Endothelial cell of umbilical vein (primary cell): Measurements from ENCODE around the gene BCL11B. TPM values are rescaled to one million over a fixed set of nuclear protein-coding genes. Genes with fewer than 3 reads are reported as not detected.

ENCODE experiments used
- BruUV-seq: library from RNA; stranded (reverse); fragments of 400-500 nt; replicated peaks from 2 replicates; lab custom pipeline; 2021; lab: Mats Ljungman, UMichigan
- CTCF ChIA-PET: fragments of 300-600, 350-600 bp; sonication (Branson Sonifier 250); formaldehyde crosslinking; loops from one replicate; lab custom pipeline; 2021; ENCODE audit warnings: antibody characterized with exemption, inconsistent platforms; lab: Charles Lee
- POLR2A ChIA-PET: fragments of 300-600, 350-600 bp; sonication (Branson Sonifier 250); formaldehyde crosslinking; loops from one replicate; lab custom pipeline; 2021; ENCODE audit warnings: antibody characterized with exemption, inconsistent platforms; lab: Charles Lee
- DNase-seq: peaks from one replicate; pipeline ENCODE4 v3.0.0-alpha.2; 2011; ENCODE audit warnings: low read depth, low spot score
- FAIRE-seq: peaks from 2 replicates; lab custom pipeline; 2011; peaks lifted over from hg19 to GRCh38; lab: Jason Lieb, UNC
- H2AFZ ChIP-seq: 2 replicates; pipeline ENCODE4 v1.6.0; 2012; ENCODE audit warnings: low read depth, low read length, control low read depth, inconsistent platforms
- H3K27ac ChIP-seq: 2 replicates; pipeline ENCODE4 v1.5.1; 2011; ENCODE audit warnings: low read depth, mild to moderate bottlenecking, control low read depth, low read length, moderate library complexity; ENCODE audit not compliant: insufficient read depth
- H3K27me3 ChIP-seq, 2 experiments: 2 replicates each; pipeline versions ENCODE4 v1.6.0 to v1.6.1; 2011; ENCODE audit warnings: low read length in 2 of 2, mixed read lengths in 1 of 2; ENCODE audit not compliant: control insufficient read depth in 2 of 2, insufficient read depth in 2 of 2
- H3K36me3 ChIP-seq, 2 experiments: 2 replicates in 1 of 2; 3 replicates in 1 of 2; pipeline ENCODE4 v1.5.1; 2011; ENCODE audit warnings: low read length in 2 of 2, mild to moderate bottlenecking in 1 of 2, moderate library complexity in 1 of 2; ENCODE audit not compliant: control insufficient read depth in 2 of 2, insufficient read depth in 2 of 2; ENCODE audit errors: extremely low read depth in 1 of 2
- H3K4me1 ChIP-seq: 3 replicates; pipeline ENCODE4 v1.5.1; 2011; ENCODE audit warnings: mild to moderate bottlenecking, low read length; ENCODE audit not compliant: control insufficient read depth, insufficient read depth; ENCODE audit errors: extremely low read depth
- H3K4me2 ChIP-seq: 2 replicates; pipeline ENCODE4 v1.6.1; 2011; ENCODE audit warnings: low read length, control low read depth, mixed read lengths; ENCODE audit not compliant: insufficient read depth
- H3K4me3 ChIP-seq, 3 experiments: fragments of 200-600 bp in 1 of 3; sonication (generic), shearing (Covaris generic) in 1 of 3; replicated peaks in 1 of 3; 2 replicates each; pipeline ENCODE4 v1.5.1; 2011 to 2016; ENCODE audit warnings: control low read depth in 3 of 3, low read length in 3 of 3, mild to moderate bottlenecking in 2 of 3, inconsistent platforms in 1 of 3, low read depth in 1 of 3, moderate library complexity in 1 of 3; ENCODE audit not compliant: insufficient read depth in 1 of 3
- H3K79me2 ChIP-seq: 2 replicates; pipeline ENCODE4 v1.6.0; 2012; ENCODE audit warnings: low read length, inconsistent platforms; ENCODE audit not compliant: control insufficient read depth, insufficient read depth
- H3K9ac ChIP-seq: replicated peaks from 2 replicates; pipeline ENCODE3; 2011; ENCODE audit warnings: low read length, control low read depth; ENCODE audit not compliant: insufficient read depth; ENCODE audit errors: extremely low read depth
- H3K9me1 ChIP-seq: replicated peaks from 3 replicates; pipeline ENCODE4 v1.6.0; 2011; ENCODE audit warnings: mild to moderate bottlenecking, low read length; ENCODE audit not compliant: control insufficient read depth, insufficient read depth; ENCODE audit errors: extremely low read depth
- H3K9me3 ChIP-seq: replicated peaks from 2 replicates; pipeline ENCODE4 v1.5.1; 2012; ENCODE audit warnings: low read length, inconsistent platforms; ENCODE audit not compliant: control insufficient read depth, insufficient read depth
- H4K20me1 ChIP-seq: replicated peaks from 2 replicates; pipeline ENCODE3; 2011; ENCODE audit warnings: mild to moderate bottlenecking, low read length; ENCODE audit not compliant: control insufficient read depth, insufficient read depth; ENCODE audit errors: extremely low read depth
- CTCF ChIP-seq, 2 donors: IDR thresholded peaks; 1 replicate in 1 of 2; 2 replicates in 1 of 2; pipeline ENCODE4 v1.5.1; 2011; ENCODE audit warnings: low read length in 2 of 2, mild to moderate bottlenecking in 2 of 2, moderate library complexity in 2 of 2, control low read depth in 1 of 2, inconsistent platforms in 1 of 2, low read depth in 1 of 2; ENCODE audit not compliant: insufficient read depth in 1 of 2; ENCODE audit errors: extremely low read depth in 1 of 2
- EZH2 ChIP-seq: IDR thresholded peaks from 2 replicates; pipeline ENCODE4 v1.6.1; 2012; ENCODE audit warnings: borderline replicate concordance, low read depth, mild to moderate bottlenecking, moderate library complexity, low read length, inconsistent platforms; ENCODE audit not compliant: severe bottlenecking
- GATA2 ChIP-seq: IDR thresholded peaks from 2 replicates; pipeline ENCODE4 v1.7.0; 2011; ENCODE audit warnings: low read depth, mild to moderate bottlenecking, moderate library complexity, mixed read lengths, low read length; ENCODE audit not compliant: insufficient read length, insufficient read depth
- JUN ChIP-seq: IDR thresholded peaks from 2 replicates; pipeline ENCODE4 v1.6.1; 2011; ENCODE audit warnings: borderline replicate concordance, low read depth; ENCODE audit not compliant: insufficient read length, insufficient read depth
- MYC ChIP-seq: IDR thresholded peaks from one replicate; pipeline ENCODE4 v1.6.1; 2011; ENCODE audit warnings: mild to moderate bottlenecking, low read depth, low read length
- POLR2A ChIP-seq: IDR thresholded peaks from 2 replicates; pipeline ENCODE4 v1.6.1; 2012; ENCODE audit warnings: low read depth, mild to moderate bottlenecking, control low read depth, low read length
- POLR2AphosphoS5 ChIP-seq: IDR thresholded peaks from 2 replicates; pipeline ENCODE4 v1.6.1; 2012; ENCODE audit warnings: low read depth, mild to moderate bottlenecking, control low read depth, low read length, moderate library complexity; ENCODE audit not compliant: insufficient read depth
- dilution Hi-C: fragments of 300-500 bp; cut with MboI; formaldehyde crosslinking; loops from one replicate; pipeline ENCODE4 v1.15.0; 2019; ENCODE audit warnings: low sequenced_read_pairs; ENCODE audit not compliant: extremely low pct_ligation_motif_present
- intact Hi-C: fragments of 100-400 bp; cut with micrococcal nuclease; formaldehyde crosslinking; loops from one replicate; pipeline ENCODE4 v1.10.0; 2022
- polyA plus RNA-seq, 4 experiments: library from polyadenylated mRNA; depleted of rRNA in 3 of 4; stranded (reverse) in 3 of 4; unstranded in 1 of 4; fragments of >200 nt; gene quantifications; 2 replicates each; pipeline versions ENCODE4 v1.2.1 to v1.2.3, GENCODE V29; 2011 to 2012; ENCODE audit warnings: missing spikeins in 1 of 4
- total RNA-seq: library from RNA; stranded (reverse); gene quantifications from 2 replicates; pipeline ENCODE4 v1.2.3, GENCODE V29; 2021
- TF ChIP-seq, protein P1 (sequence below): IDR thresholded peaks from 2 replicates; pipeline ENCODE4 v1.6.1; 2011; ENCODE audit not compliant: insufficient read depth, insufficient read length

BCL11B gene
- total and polyA plus RNA-seq, 2 donors (not counting 3 experiments of a cell fraction or from before 2014, with no cell fraction given) = 0.03 to 0.07 TPM

- no peak overlapping the region for H2AFZ ChIP-seq
- ChIA-PET POLR2A (no interaction called here), CTCF (no interaction called here)
- H3K36me3 ChIP-seq = no peaks in the 10 kb centered on the region
- dilution Hi-C loops (no loop called here), intact Hi-C loops (loop anchor here (5.0 kb wide), 1 partner anchor 1334 kb away; no protein-coding TSS in a partner anchor)
- no peak overlapping the region for H3K4me3 ChIP-seq
- no peak overlapping the region for H3K4me2 ChIP-seq
- no peaks in the 10 kb centered on the region for H3K9me3 ChIP-seq
- no peaks in the 10 kb centered on the region for H4K20me1 ChIP-seq
- no peaks in the 10 kb centered on the region for H3K79me2 ChIP-seq
- no peaks in the 10 kb centered on the region for H3K9me1 ChIP-seq
- TF ChIP-seq JUN (no peak), EZH2 (no peak), CTCF (IDR thresholded peaks at IDR 0.05; ENCODE audit: extremely low read depth in 1 of 2, insufficient read depth in 1 of 2, low read depth in 1 of 2, low read length in 2 of 2) (no peak), POLR2A (no peak), MYC (no peak), GATA2 (no peak), POLR2AphosphoS5 (no peak)
- TF ChIP-seq, protein P1, sequence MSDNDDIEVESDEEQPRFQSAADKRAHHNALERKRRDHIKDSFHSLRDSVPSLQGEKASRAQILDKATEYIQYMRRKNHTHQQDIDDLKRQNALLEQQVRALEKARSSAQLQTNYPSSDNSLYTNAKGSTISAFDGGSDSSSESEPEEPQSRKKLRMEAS = no peak
- H3K27ac ChIP-seq = no peak overlapping the region
- H3K4me1 ChIP-seq = no peaks in the 10 kb centered on the region
- BruUV-seq = no TSS peak
- no peak overlapping the region for H3K9ac ChIP-seq
- DNase-seq (no peak), FAIRE-seq (no peak)
- H3K27me3 ChIP-seq = no peaks in the 10 kb centered on the region
Observed at GRCh38 chr14:99171396-99171795, 100.6 kb downstream of the BCL11B start.
